ENCODE measurements around the gene STAT4.

The STAT4 gene

GRCh38 chr2:191006997-191007783 is 143.6 kb downstream of the STAT4 start:
- Histone ChIP-seq H3K9me3 (ENCODE audit: severe bottlenecking) (no peaks in the 10 kb centered on the region), H3K27ac (ENCODE audit: poor library complexity, severe bottlenecking) (no peak overlapping the region), H3K4me1 (ENCODE audit: insufficient read depth, poor library complexity, severe bottlenecking) (no peaks in the 10 kb centered on the region), H3K36me3 (ENCODE audit: low read depth) (peaks cover 94% of the 10 kb centered on the region), H3K27me3 (ENCODE audit: insufficient read depth, poor library complexity, severe bottlenecking) (no peaks in the 10 kb centered on the region), H3K4me3 (ENCODE audit: severe bottlenecking) (no peak overlapping the region)
- DNase-seq (ENCODE audit: low spot score) = no peak
- no peak for ATAC-seq (ENCODE audit: low read depth)
- TF ChIP-seq CTCF (IDR thresholded peaks at IDR 0.05; ENCODE audit: poor library complexity, severe bottlenecking) = no peak

- H3K36me3 ChIP-seq (ENCODE audit: low read depth) = peaks cover 97% of the 10 kb centered on the region
- DNase-seq (ENCODE audit: low spot score) = no peak
These were observed 144.5 kb downstream of the STAT4 start for GRCh38 chr2:191006297-191006696.

GRCh38 chr2:191003405-191004309 is 147.1 kb downstream of the STAT4 start:
- H3K4me1 ChIP-seq (ENCODE audit: insufficient read depth, poor library complexity, severe bottlenecking) = peaks cover 15% of the 10 kb centered on the region
- ATAC-seq (ENCODE audit: low read depth) (no peak), DNase-seq (ENCODE audit: low spot score) (no peak)
- no peak overlapping the region for H3K27ac ChIP-seq (ENCODE audit: poor library complexity, severe bottlenecking)
- no peaks in the 10 kb centered on the region for H3K27me3 ChIP-seq (ENCODE audit: insufficient read depth, poor library complexity, severe bottlenecking)
- TF ChIP-seq CTCF (IDR thresholded peaks at IDR 0.05; ENCODE audit: poor library complexity, severe bottlenecking) = no peak
- no peaks in the 10 kb centered on the region for H3K9me3 ChIP-seq (ENCODE audit: severe bottlenecking)
- H3K36me3 ChIP-seq (ENCODE audit: low read depth) = peaks cover 100% of the 10 kb centered on the region
- no peak overlapping the region for H3K4me3 ChIP-seq (ENCODE audit: severe bottlenecking)

More at GRCh38 chr2:191006297-191006696, 144.5 kb downstream of the STAT4 start:
- no peak overlapping the region for H3K4me3 ChIP-seq (ENCODE audit: severe bottlenecking)
- H3K4me1 ChIP-seq (ENCODE audit: insufficient read depth, poor library complexity, severe bottlenecking) = peaks cover 8% of the 10 kb centered on the region
- no peaks in the 10 kb centered on the region for H3K9me3 ChIP-seq (ENCODE audit: severe bottlenecking)
- ATAC-seq (ENCODE audit: low read depth) = no peak
- no peak for TF ChIP-seq CTCF (IDR thresholded peaks at IDR 0.05; ENCODE audit: poor library complexity, severe bottlenecking)
- H3K27ac ChIP-seq (ENCODE audit: poor library complexity, severe bottlenecking) = no peak overlapping the region
- no peaks in the 10 kb centered on the region for H3K27me3 ChIP-seq (ENCODE audit: insufficient read depth, poor library complexity, severe bottlenecking)

- no peak for ATAC-seq (ENCODE audit: low read depth)
- TF ChIP-seq CTCF (IDR thresholded peaks at IDR 0.05; ENCODE audit: poor library complexity, severe bottlenecking) = no peak
- peaks cover 100% of the 10 kb centered on the region for H3K36me3 ChIP-seq (ENCODE audit: low read depth)
- DNase-seq (ENCODE audit: low spot score) = no peak
- H3K27ac ChIP-seq (ENCODE audit: poor library complexity, severe bottlenecking) = peak overlapping the region; percentile 53
- H3K27me3 ChIP-seq (ENCODE audit: insufficient read depth, poor library complexity, severe bottlenecking) = no peaks in the 10 kb centered on the region
- no peak overlapping the region for H3K4me3 ChIP-seq (ENCODE audit: severe bottlenecking)
- no peaks in the 10 kb centered on the region for H3K9me3 ChIP-seq (ENCODE audit: severe bottlenecking)
- peaks cover 15% of the 10 kb centered on the region for H3K4me1 ChIP-seq (ENCODE audit: insufficient read depth, poor library complexity, severe bottlenecking)
These were observed 149.2 kb downstream of the STAT4 start for GRCh38 chr2:191001624-191002023.

Measured in RWPE2 (cell line).